Endothelial cell of umbilical vein (primary cell): Measurements from ENCODE around the gene SYMPK. TPM values are rescaled to one million over a fixed set of nuclear protein-coding genes. Genes with fewer than 3 reads are reported as not detected.

Experiments
- BruUV-seq: library from RNA; stranded (reverse); fragments of 400-500 nt; replicated peaks from 2 replicates; lab custom pipeline; 2021; lab: Mats Ljungman, UMichigan
- CTCF ChIA-PET: fragments of 300-600, 350-600 bp; sonication (Branson Sonifier 250); formaldehyde crosslinking; loops from one replicate; lab custom pipeline; 2021; ENCODE audit warnings: antibody characterized with exemption, inconsistent platforms; lab: Charles Lee
- POLR2A ChIA-PET: fragments of 300-600, 350-600 bp; sonication (Branson Sonifier 250); formaldehyde crosslinking; loops from one replicate; lab custom pipeline; 2021; ENCODE audit warnings: antibody characterized with exemption, inconsistent platforms; lab: Charles Lee
- DNase-seq: peaks from one replicate; pipeline ENCODE4 v3.0.0-alpha.2; 2011; ENCODE audit warnings: low read depth, low spot score
- FAIRE-seq: peaks from 2 replicates; lab custom pipeline; 2011; peaks lifted over from hg19 to GRCh38; lab: Jason Lieb, UNC
- H2AFZ ChIP-seq: 2 replicates; pipeline ENCODE4 v1.6.0; 2012; ENCODE audit warnings: low read depth, low read length, control low read depth, inconsistent platforms
- H3K27ac ChIP-seq: 2 replicates; pipeline ENCODE4 v1.5.1; 2011; ENCODE audit warnings: low read depth, mild to moderate bottlenecking, control low read depth, low read length, moderate library complexity; ENCODE audit not compliant: insufficient read depth
- H3K27me3 ChIP-seq, 2 experiments: 2 replicates each; pipeline versions ENCODE4 v1.6.0 to v1.6.1; 2011; ENCODE audit warnings: low read length in 2 of 2, mixed read lengths in 1 of 2; ENCODE audit not compliant: control insufficient read depth in 2 of 2, insufficient read depth in 2 of 2
- H3K36me3 ChIP-seq, 2 experiments: 2 replicates in 1 of 2; 3 replicates in 1 of 2; pipeline ENCODE4 v1.5.1; 2011; ENCODE audit warnings: low read length in 2 of 2, mild to moderate bottlenecking in 1 of 2, moderate library complexity in 1 of 2; ENCODE audit not compliant: control insufficient read depth in 2 of 2, insufficient read depth in 2 of 2; ENCODE audit errors: extremely low read depth in 1 of 2
- H3K4me1 ChIP-seq: 3 replicates; pipeline ENCODE4 v1.5.1; 2011; ENCODE audit warnings: mild to moderate bottlenecking, low read length; ENCODE audit not compliant: control insufficient read depth, insufficient read depth; ENCODE audit errors: extremely low read depth
- H3K4me2 ChIP-seq: 2 replicates; pipeline ENCODE4 v1.6.1; 2011; ENCODE audit warnings: low read length, control low read depth, mixed read lengths; ENCODE audit not compliant: insufficient read depth
- H3K4me3 ChIP-seq, 3 experiments: fragments of 200-600 bp in 1 of 3; sonication (generic), shearing (Covaris generic) in 1 of 3; replicated peaks in 1 of 3; 2 replicates each; pipeline ENCODE4 v1.5.1; 2011 to 2016; ENCODE audit warnings: control low read depth in 3 of 3, low read length in 3 of 3, mild to moderate bottlenecking in 2 of 3, inconsistent platforms in 1 of 3, low read depth in 1 of 3, moderate library complexity in 1 of 3; ENCODE audit not compliant: insufficient read depth in 1 of 3
- H3K79me2 ChIP-seq: 2 replicates; pipeline ENCODE4 v1.6.0; 2012; ENCODE audit warnings: low read length, inconsistent platforms; ENCODE audit not compliant: control insufficient read depth, insufficient read depth
- H3K9ac ChIP-seq: replicated peaks from 2 replicates; pipeline ENCODE3; 2011; ENCODE audit warnings: low read length, control low read depth; ENCODE audit not compliant: insufficient read depth; ENCODE audit errors: extremely low read depth
- H3K9me1 ChIP-seq: replicated peaks from 3 replicates; pipeline ENCODE4 v1.6.0; 2011; ENCODE audit warnings: mild to moderate bottlenecking, low read length; ENCODE audit not compliant: control insufficient read depth, insufficient read depth; ENCODE audit errors: extremely low read depth
- H3K9me3 ChIP-seq: replicated peaks from 2 replicates; pipeline ENCODE4 v1.5.1; 2012; ENCODE audit warnings: low read length, inconsistent platforms; ENCODE audit not compliant: control insufficient read depth, insufficient read depth
- H4K20me1 ChIP-seq: replicated peaks from 2 replicates; pipeline ENCODE3; 2011; ENCODE audit warnings: mild to moderate bottlenecking, low read length; ENCODE audit not compliant: control insufficient read depth, insufficient read depth; ENCODE audit errors: extremely low read depth
- EZH2 ChIP-seq: IDR thresholded peaks from 2 replicates; pipeline ENCODE4 v1.6.1; 2012; ENCODE audit warnings: borderline replicate concordance, low read depth, mild to moderate bottlenecking, moderate library complexity, low read length, inconsistent platforms; ENCODE audit not compliant: severe bottlenecking
- FOS ChIP-seq: IDR thresholded peaks from 2 replicates; pipeline ENCODE4 v1.6.1; 2011; ENCODE audit warnings: mild to moderate bottlenecking, low read length, moderate library complexity, borderline replicate concordance; ENCODE audit not compliant: insufficient read depth
- GATA2 ChIP-seq: IDR thresholded peaks from 2 replicates; pipeline ENCODE4 v1.7.0; 2011; ENCODE audit warnings: low read depth, mild to moderate bottlenecking, moderate library complexity, mixed read lengths, low read length; ENCODE audit not compliant: insufficient read length, insufficient read depth
- JUN ChIP-seq: IDR thresholded peaks from 2 replicates; pipeline ENCODE4 v1.6.1; 2011; ENCODE audit warnings: borderline replicate concordance, low read depth; ENCODE audit not compliant: insufficient read length, insufficient read depth
- MAX ChIP-seq: IDR thresholded peaks from 2 replicates; pipeline ENCODE4 v1.6.1; 2011; ENCODE audit not compliant: insufficient read depth, insufficient read length
- MYC ChIP-seq: IDR thresholded peaks from one replicate; pipeline ENCODE4 v1.6.1; 2011; ENCODE audit warnings: mild to moderate bottlenecking, low read depth, low read length
- POLR2A ChIP-seq: IDR thresholded peaks from 2 replicates; pipeline ENCODE4 v1.6.1; 2012; ENCODE audit warnings: low read depth, mild to moderate bottlenecking, control low read depth, low read length
- POLR2AphosphoS5 ChIP-seq: IDR thresholded peaks from 2 replicates; pipeline ENCODE4 v1.6.1; 2012; ENCODE audit warnings: low read depth, mild to moderate bottlenecking, control low read depth, low read length, moderate library complexity; ENCODE audit not compliant: insufficient read depth
- dilution Hi-C: fragments of 300-500 bp; cut with MboI; formaldehyde crosslinking; loops from one replicate; pipeline ENCODE4 v1.15.0; 2019; ENCODE audit warnings: low sequenced_read_pairs; ENCODE audit not compliant: extremely low pct_ligation_motif_present
- intact Hi-C: fragments of 100-400 bp; cut with micrococcal nuclease; formaldehyde crosslinking; loops from one replicate; pipeline ENCODE4 v1.10.0; 2022
- polyA plus RNA-seq, 4 experiments: library from polyadenylated mRNA; depleted of rRNA in 3 of 4; stranded (reverse) in 3 of 4; unstranded in 1 of 4; fragments of >200 nt; gene quantifications; 2 replicates each; pipeline versions ENCODE4 v1.2.1 to v1.2.3, GENCODE V29; 2011 to 2012; ENCODE audit warnings: missing spikeins in 1 of 4
- total RNA-seq: library from RNA; stranded (reverse); gene quantifications from 2 replicates; pipeline ENCODE4 v1.2.3, GENCODE V29; 2021
- TF ChIP-seq, protein P1 (sequence below), 2 donors: IDR thresholded peaks; 1 replicate in 1 of 2; 2 replicates in 1 of 2; pipeline ENCODE4 v1.5.1; 2011; ENCODE audit warnings: low read length in 2 of 2, mild to moderate bottlenecking in 2 of 2, moderate library complexity in 2 of 2, control low read depth in 1 of 2, inconsistent platforms in 1 of 2, low read depth in 1 of 2; ENCODE audit not compliant: insufficient read depth in 1 of 2; ENCODE audit errors: extremely low read depth in 1 of 2

Gene SYMPK
- total and polyA plus RNA-seq, 2 donors (not counting 3 experiments of a cell fraction or from before 2014, with no cell fraction given) = 89.8 to 95.7 TPM

DNA sequence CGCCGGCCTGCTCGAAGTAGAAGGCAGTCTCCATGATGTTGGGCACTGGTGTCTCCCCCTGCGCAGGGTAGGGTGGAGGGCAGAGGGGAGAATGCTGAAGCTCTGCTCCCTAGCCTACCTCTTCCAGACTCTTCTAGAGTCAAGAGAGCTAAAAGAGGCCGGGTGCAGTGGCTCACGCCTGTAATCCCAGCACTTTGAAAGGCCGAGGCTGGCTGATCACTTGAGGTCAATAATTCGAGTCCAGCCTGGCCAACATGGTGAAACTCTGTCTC, 58.1 kb downstream of the SYMPK start:
- POLR2A ChIA-PET = no interaction called here
- FAIRE-seq (no peak), DNase-seq (no peak)
- no TSS peak for BruUV-seq
- Histone ChIP-seq H3K9me1 (no peaks in the 10 kb centered on the region), H3K4me3 (no peak overlapping the region), H2AFZ (no peak overlapping the region), H3K79me2 (no peaks in the 10 kb centered on the region), H3K36me3 (no peaks in the 10 kb centered on the region), H3K9ac (no peak overlapping the region), H4K20me1 (no peaks in the 10 kb centered on the region), H3K4me2 (no peak overlapping the region), H3K9me3 (no peaks in the 10 kb centered on the region), H3K4me1 (peaks cover 6% of the 10 kb centered on the region), H3K27me3 (no peaks in the 10 kb centered on the region), H3K27ac (no peak overlapping the region)
- intact Hi-C loops = no loop called here
- dilution Hi-C loops = no loop called here
- no peak for TF ChIP-seq MAX
- CTCF ChIA-PET = interaction anchor here (0.7 to 2.9 kb wide), 2 partner anchors 12 to 35 kb away, joined by 3 to 19 read pairs; no protein-coding TSS in a partner anchor

DNA sequence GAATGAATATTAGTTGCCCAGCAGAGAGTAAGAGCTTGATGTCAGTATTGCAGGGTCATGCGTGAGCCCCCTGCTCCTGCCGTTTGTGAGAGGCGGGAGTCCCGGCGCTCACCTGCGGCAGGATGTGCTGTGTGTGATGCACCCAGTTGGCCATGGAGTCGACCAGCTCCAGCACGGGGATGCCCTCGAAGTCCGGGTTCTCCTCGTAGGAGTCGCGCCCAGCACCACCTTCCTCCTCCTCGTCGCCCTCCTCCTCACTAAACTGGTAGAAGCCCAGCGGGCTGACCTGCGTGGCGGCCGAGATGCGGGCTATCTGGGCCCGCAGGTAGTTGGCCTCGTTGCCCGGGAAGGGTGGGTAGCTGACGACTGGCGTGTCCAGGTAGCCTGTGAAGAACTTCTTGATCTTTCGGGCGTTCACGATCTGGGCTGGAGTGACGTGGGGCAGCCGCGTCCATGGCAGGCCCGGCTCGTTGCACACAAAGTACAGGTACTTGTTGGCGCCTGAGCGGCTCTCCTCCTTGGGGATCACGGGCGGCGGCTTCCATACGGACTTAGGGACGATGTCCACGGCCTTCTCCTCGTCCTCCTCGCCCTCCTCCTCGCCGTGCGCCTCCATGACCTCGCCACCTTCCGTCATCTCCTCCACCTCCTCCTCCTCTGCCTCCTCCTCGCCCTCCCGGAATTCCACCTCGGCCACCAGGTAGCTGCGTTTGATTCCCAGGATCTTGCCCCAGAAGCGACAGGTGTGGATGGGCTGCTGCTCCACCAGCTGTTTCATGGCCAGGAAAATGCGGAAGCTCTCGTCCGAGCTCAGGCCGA, 58.6 kb downstream of the SYMPK start:
- no peaks in the 10 kb centered on the region for H4K20me1 ChIP-seq
- TF ChIP-seq, protein P1, sequence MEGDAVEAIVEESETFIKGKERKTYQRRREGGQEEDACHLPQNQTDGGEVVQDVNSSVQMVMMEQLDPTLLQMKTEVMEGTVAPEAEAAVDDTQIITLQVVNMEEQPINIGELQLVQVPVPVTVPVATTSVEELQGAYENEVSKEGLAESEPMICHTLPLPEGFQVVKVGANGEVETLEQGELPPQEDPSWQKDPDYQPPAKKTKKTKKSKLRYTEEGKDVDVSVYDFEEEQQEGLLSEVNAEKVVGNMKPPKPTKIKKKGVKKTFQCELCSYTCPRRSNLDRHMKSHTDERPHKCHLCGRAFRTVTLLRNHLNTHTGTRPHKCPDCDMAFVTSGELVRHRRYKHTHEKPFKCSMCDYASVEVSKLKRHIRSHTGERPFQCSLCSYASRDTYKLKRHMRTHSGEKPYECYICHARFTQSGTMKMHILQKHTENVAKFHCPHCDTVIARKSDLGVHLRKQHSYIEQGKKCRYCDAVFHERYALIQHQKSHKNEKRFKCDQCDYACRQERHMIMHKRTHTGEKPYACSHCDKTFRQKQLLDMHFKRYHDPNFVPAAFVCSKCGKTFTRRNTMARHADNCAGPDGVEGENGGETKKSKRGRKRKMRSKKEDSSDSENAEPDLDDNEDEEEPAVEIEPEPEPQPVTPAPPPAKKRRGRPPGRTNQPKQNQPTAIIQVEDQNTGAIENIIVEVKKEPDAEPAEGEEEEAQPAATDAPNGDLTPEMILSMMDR (IDR thresholded peaks at IDR 0.05; ENCODE audit: extremely low read depth in 1 of 2, insufficient read depth in 1 of 2, low read depth in 1 of 2, low read length in 2 of 2) = no peak
- TF ChIP-seq POLR2A (no peak), POLR2AphosphoS5 (no peak), GATA2 (no peak), MYC (no peak), JUN (no peak), FOS (no peak), MAX (no peak), EZH2 (no peak)
- POLR2A ChIA-PET = no interaction called here
- CTCF ChIA-PET = interaction anchor here (2.9 to 5.7 kb wide), 2 partner anchors 13 to 36 kb away, joined by 19 to 125 read pairs; partner anchors contain the start of gene SIX5
- H3K27me3 ChIP-seq = no peaks in the 10 kb centered on the region
- DNase-seq (no peak), FAIRE-seq (no peak)
- no peak overlapping the region for H2AFZ ChIP-seq
- peaks cover under 1% of the 10 kb centered on the region for H3K4me1 ChIP-seq
- H3K27ac ChIP-seq = no peak overlapping the region
- no peak overlapping the region for H3K4me3 ChIP-seq
- no peaks in the 10 kb centered on the region for H3K9me1 ChIP-seq
- no peaks in the 10 kb centered on the region for H3K9me3 ChIP-seq
- BruUV-seq = no TSS peak
- H3K36me3 ChIP-seq = no peaks in the 10 kb centered on the region
- dilution Hi-C loops = no loop called here
- no peak overlapping the region for H3K9ac ChIP-seq
- intact Hi-C loops = no loop called here
- no peaks in the 10 kb centered on the region for H3K79me2 ChIP-seq
- no peak overlapping the region for H3K4me2 ChIP-seq
